Measurements from ENCODE around the gene POU5F2. TPM values are rescaled to one million over a fixed set of nuclear protein-coding genes. Genes with fewer than 3 reads are reported as not detected.

The POU5F2 gene
- total RNA-seq: 1 to 10 TPM; 1.7 to 4.2 (median 1.8) TPM
- under 1 TPM; 0.07 to 0.12 TPM for polyA plus RNA-seq
- 5.1 reads per million, percentile 24 among the genes with 10 or more reads in this experiment for total RNA-seq

GRCh38 chr5:93741136-93741811, at the start of gene POU5F2:
Gene POU5F2 (minus strand): TSS chr5:93741600. CDS start chr5:93741563, 37 bp downstream.
- H3K27me3 ChIP-seq (ENCODE audit: control insufficient read depth in 2 of 2, insufficient read depth in 2 of 2, low read length in 2 of 2): no peaks in the 10 kb centered on the region
- no peak within 1 kb of the TSS for H3K4me3 Mint-ChIP-seq
- H3K4me3 ChIP-seq (ENCODE audit: low read length): no peak within 1 kb of the TSS
- H3K27me3 Mint-ChIP-seq: no peaks in the 10 kb centered on the region
- intact Hi-C loops (cut with micrococcal nuclease): no loop called here
- no peak within 1 kb of the TSS for H3K27ac ChIP-seq (ENCODE audit: low read depth, low read length)
- CTCF ChIA-PET: no interaction called here
- H3K4me1 Mint-ChIP-seq: peaks cover 0 to 18% (median 0%) of the 10 kb centered on the region in 7 donors
- H3K9me3 Mint-ChIP-seq: peaks cover 0 to 27% (median 7%) of the 10 kb centered on the region in 11 donors
- peaks cover 0 to 18% (median 0%) of the 10 kb centered on the region in 3 experiments for H3K36me3 ChIP-seq (ENCODE audit: control insufficient read depth in 2 of 3, insufficient read depth in 3 of 3, low read length in 3 of 3)
- no peak for ATAC-seq
- H3K9me3 ChIP-seq (ENCODE audit: control insufficient read depth in 2 of 3, low read length in 3 of 3): no peaks in the 10 kb centered on the region
- POLR2A ChIA-PET: no interaction called here
- H3K27ac Mint-ChIP-seq: no peak within 1 kb of the TSS
- no peak for DNase-seq
- H3K4me1 ChIP-seq (ENCODE audit: control insufficient read depth in 2 of 2, insufficient read depth in 2 of 2, low read length in 2 of 2): no peaks in the 10 kb centered on the region
- H3K36me3 Mint-ChIP-seq: peaks cover 4 to 83% (median 80%) of the 10 kb centered on the region in 5 donors

- no peak for ATAC-seq
- Histone ChIP-seq H3K36me3 (ENCODE audit: control insufficient read depth in 2 of 3, insufficient read depth in 3 of 3, low read length in 3 of 3) (peaks cover 0 to 9% (median 0%) of the 10 kb centered on the region in 3 experiments), H3K4me1 (ENCODE audit: control insufficient read depth in 2 of 2, insufficient read depth in 2 of 2, low read length in 2 of 2) (no peaks in the 10 kb centered on the region), H3K27me3 (ENCODE audit: control insufficient read depth in 2 of 2, insufficient read depth in 2 of 2, low read length in 2 of 2) (no peaks in the 10 kb centered on the region), H3K9me3 (ENCODE audit: control insufficient read depth in 2 of 3, low read length in 3 of 3) (no peaks in the 10 kb centered on the region), H3K27ac (ENCODE audit: low read depth, low read length) (no peak overlapping the region), H3K4me3 (ENCODE audit: low read length) (no peak overlapping the region)
- Mint-ChIP-seq H3K9me3 (no peaks in the 10 kb centered on the region), H3K36me3 (peaks cover 1 to 33% (median 20%) of the 10 kb centered on the region in 5 donors), H3K4me1 (peaks cover 0 to 7% (median 5%) of the 10 kb centered on the region in 7 donors), H3K27me3 (no peaks in the 10 kb centered on the region), H3K4me3 (no peak overlapping the region), H3K27ac (no peak overlapping the region)
- POLR2A ChIA-PET: no interaction called here
- DNase-seq: no peak
- CTCF ChIA-PET: no interaction called here
- intact Hi-C loops (cut with micrococcal nuclease): no loop called here
Observed at GRCh38 chr5:93790401-93790800, 49.0 kb upstream of the POU5F2 start.

GRCh38 chr5:93789173-93790067, 48.0 kb upstream of the POU5F2 start:
- Histone ChIP-seq H3K27ac (ENCODE audit: low read depth, low read length) (no peak overlapping the region), H3K36me3 (ENCODE audit: control insufficient read depth in 2 of 3, insufficient read depth in 3 of 3, low read length in 3 of 3) (peaks cover 0 to under 1% (median 0%) of the 10 kb centered on the region in 3 experiments), H3K4me1 (ENCODE audit: control insufficient read depth in 2 of 2, insufficient read depth in 2 of 2, low read length in 2 of 2) (no peaks in the 10 kb centered on the region), H3K27me3 (ENCODE audit: control insufficient read depth in 2 of 2, insufficient read depth in 2 of 2, low read length in 2 of 2) (no peaks in the 10 kb centered on the region), H3K4me3 (ENCODE audit: low read length) (no peak overlapping the region), H3K9me3 (ENCODE audit: control insufficient read depth in 2 of 3, low read length in 3 of 3) (no peaks in the 10 kb centered on the region)
- Mint-ChIP-seq H3K27ac (no peak overlapping the region), H3K4me1 (peaks cover 0 to 7% (median 5%) of the 10 kb centered on the region in 7 donors), H3K27me3 (no peaks in the 10 kb centered on the region), H3K36me3 (peaks cover 0 to 28% (median 16%) of the 10 kb centered on the region in 5 donors), H3K9me3 (no peaks in the 10 kb centered on the region), H3K4me3 (no peak overlapping the region)
- ATAC-seq: no peak
- CTCF ChIA-PET: no interaction called here
- POLR2A ChIA-PET: no interaction called here
- intact Hi-C loops (cut with micrococcal nuclease): no loop called here
- no peak for DNase-seq

GRCh38 chr5:93787598-93787997, 46.2 kb upstream of the POU5F2 start:
- Histone ChIP-seq H3K4me1 (ENCODE audit: control insufficient read depth in 2 of 2, insufficient read depth in 2 of 2, low read length in 2 of 2) (no peaks in the 10 kb centered on the region), H3K9me3 (ENCODE audit: control insufficient read depth in 2 of 3, low read length in 3 of 3) (no peaks in the 10 kb centered on the region), H3K27me3 (ENCODE audit: control insufficient read depth in 2 of 2, insufficient read depth in 2 of 2, low read length in 2 of 2) (no peaks in the 10 kb centered on the region), H3K4me3 (ENCODE audit: low read length) (no peak overlapping the region), H3K27ac (ENCODE audit: low read depth, low read length) (no peak overlapping the region), H3K36me3 (ENCODE audit: control insufficient read depth in 2 of 3, insufficient read depth in 3 of 3, low read length in 3 of 3) (peaks cover 0 to 3% (median 0%) of the 10 kb centered on the region in 3 experiments)
- Mint-ChIP-seq H3K9me3 (no peaks in the 10 kb centered on the region), H3K4me3 (no peak overlapping the region), H3K27me3 (no peaks in the 10 kb centered on the region), H3K36me3 (peaks cover 0 to 31% (median 12%) of the 10 kb centered on the region in 5 donors), H3K27ac (no peak overlapping the region), H3K4me1 (peaks cover 0 to 7% (median 0%) of the 10 kb centered on the region in 7 donors)
- ChIA-PET POLR2A (no interaction called here), CTCF (no interaction called here)
- DNase-seq: no peak
- ATAC-seq: no peak
- intact Hi-C loops (cut with micrococcal nuclease): no loop called here

- intact Hi-C loops (cut with micrococcal nuclease): no loop called here
- Mint-ChIP-seq H3K4me3 (no peak overlapping the region), H3K36me3 (peaks cover 3 to 38% (median 30%) of the 10 kb centered on the region in 5 donors), H3K27ac (no peak overlapping the region), H3K27me3 (no peaks in the 10 kb centered on the region), H3K9me3 (no peaks in the 10 kb centered on the region), H3K4me1 (no peaks in the 10 kb centered on the region)
- Histone ChIP-seq H3K36me3 (ENCODE audit: control insufficient read depth in 2 of 3, insufficient read depth in 3 of 3, low read length in 3 of 3) (peaks cover 0 to 3% (median 0%) of the 10 kb centered on the region in 3 experiments), H3K9me3 (ENCODE audit: control insufficient read depth in 2 of 3, low read length in 3 of 3) (no peaks in the 10 kb centered on the region), H3K4me3 (ENCODE audit: low read length) (no peak overlapping the region), H3K27me3 (ENCODE audit: control insufficient read depth in 2 of 2, insufficient read depth in 2 of 2, low read length in 2 of 2) (no peaks in the 10 kb centered on the region), H3K4me1 (ENCODE audit: control insufficient read depth in 2 of 2, insufficient read depth in 2 of 2, low read length in 2 of 2) (no peaks in the 10 kb centered on the region), H3K27ac (ENCODE audit: low read depth, low read length) (no peak overlapping the region)
- DNase-seq: no peak
- ChIA-PET CTCF (no interaction called here), POLR2A (no interaction called here)
- ATAC-seq: no peak
Observed at GRCh38 chr5:93785475-93785874, 44.1 kb upstream of the POU5F2 start.

GRCh38 chr5:93782978-93783377, 41.6 kb upstream of the POU5F2 start:
- H3K9me3 ChIP-seq (ENCODE audit: control insufficient read depth in 2 of 3, low read length in 3 of 3): no peaks in the 10 kb centered on the region
- Mint-ChIP-seq H3K36me3 (peaks cover 3 to 51% (median 38%) of the 10 kb centered on the region in 5 donors), H3K27ac (no peak overlapping the region), H3K4me1 (no peaks in the 10 kb centered on the region), H3K27me3 (no peaks in the 10 kb centered on the region), H3K4me3 (no peak overlapping the region), H3K9me3 (no peaks in the 10 kb centered on the region)
- no peak overlapping the region for H3K4me3 ChIP-seq (ENCODE audit: low read length)
- CTCF ChIA-PET: no interaction called here
- no peaks in the 10 kb centered on the region for H3K27me3 ChIP-seq (ENCODE audit: control insufficient read depth in 2 of 2, insufficient read depth in 2 of 2, low read length in 2 of 2)
- H3K36me3 ChIP-seq (ENCODE audit: control insufficient read depth in 2 of 3, insufficient read depth in 3 of 3, low read length in 3 of 3): peaks cover 0 to 3% (median 0%) of the 10 kb centered on the region in 3 experiments
- no peaks in the 10 kb centered on the region for H3K4me1 ChIP-seq (ENCODE audit: control insufficient read depth in 2 of 2, insufficient read depth in 2 of 2, low read length in 2 of 2)
- H3K27ac ChIP-seq (ENCODE audit: low read depth, low read length): no peak overlapping the region
- intact Hi-C loops (cut with micrococcal nuclease): no loop called here
- no peak for DNase-seq
- ATAC-seq: no peak
- POLR2A ChIA-PET: no interaction called here
